GM21619 (cell line): Measurements from ENCODE around the gene SNX32.

ENCODE experiments used
- ATAC-seq: cut with Tn5 transposase; IDR thresholded peaks from one replicate; pipeline ENCODE4 v1.9.1; 2021; ENCODE audit not compliant: unreplicated experiment

SNX32 gene

DNA sequence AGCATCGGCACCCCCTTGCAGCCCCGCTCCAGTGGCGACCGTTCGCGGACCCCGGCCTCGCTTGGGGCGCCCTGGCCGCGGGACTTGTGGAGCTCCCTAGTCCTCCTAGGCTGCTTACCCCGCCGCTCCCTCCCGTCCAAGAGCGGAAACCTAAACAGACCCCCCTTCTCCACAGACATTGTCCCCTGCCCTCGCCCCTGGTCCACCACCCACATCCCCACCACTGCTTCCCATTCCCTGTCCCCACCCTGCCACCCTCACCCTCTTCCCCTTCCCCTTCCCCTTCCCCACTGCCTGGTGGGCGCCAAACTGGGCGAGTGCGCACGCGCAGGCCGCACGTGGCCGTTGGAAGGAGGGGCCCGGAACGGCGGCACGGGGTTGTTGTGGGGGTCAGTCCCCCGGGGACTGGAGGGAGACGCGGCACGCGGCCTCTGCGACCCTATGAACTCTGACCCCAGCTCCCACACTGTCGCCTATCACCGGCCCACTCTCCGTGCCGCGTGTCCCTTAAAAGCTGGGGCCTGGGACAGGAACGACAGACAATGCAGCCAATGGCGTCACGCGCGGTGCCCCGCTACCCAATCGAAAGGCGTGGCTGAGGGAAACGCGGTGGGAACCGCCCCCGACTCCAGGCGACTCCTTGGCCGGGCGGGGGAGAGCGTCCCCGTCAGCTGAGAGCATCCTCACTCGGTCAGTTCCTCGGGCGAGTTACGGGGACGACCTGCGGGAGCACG lies at the start of gene SNX32:
SNX32 (plus strand) TSS at position 667 of the 734 bp plus-strand sequence. CDS start 103 bp downstream, outside the sequence.
- peak; percentile 96 for ATAC-seq

DNA sequence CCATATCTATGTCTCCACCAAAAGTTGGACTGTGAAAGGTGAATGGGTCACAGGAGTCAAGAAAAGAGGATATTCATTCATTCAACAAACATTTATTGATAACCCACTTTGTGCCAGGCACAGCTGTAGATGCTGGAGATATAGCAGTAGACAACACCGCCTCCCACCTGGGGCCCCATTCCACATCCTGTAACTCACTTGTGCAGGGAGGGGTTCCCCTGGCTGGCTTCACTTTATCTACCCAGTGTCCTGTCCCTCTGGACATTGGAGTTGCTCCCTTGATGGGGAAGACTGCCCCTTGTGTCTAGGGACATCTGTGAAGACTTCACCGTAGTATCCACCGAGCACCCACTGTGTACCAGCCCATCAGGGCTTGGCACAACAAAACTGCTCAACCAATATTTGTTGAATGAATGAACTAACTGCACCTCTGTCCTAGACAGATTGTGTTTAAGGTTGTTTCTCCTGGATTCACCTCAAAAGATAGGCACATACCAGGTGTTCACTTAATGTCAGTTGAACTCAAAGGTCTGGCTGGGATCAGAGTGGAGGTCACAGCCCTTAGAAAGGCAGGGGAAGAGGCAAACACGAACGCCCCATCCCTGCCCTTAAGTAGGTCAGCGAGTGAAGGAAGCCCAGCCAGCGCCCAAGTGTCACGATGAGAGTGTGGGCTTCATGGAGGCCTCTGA lies 48.3 kb upstream of the SNX32 start:
- ATAC-seq, result no peak

DNA sequence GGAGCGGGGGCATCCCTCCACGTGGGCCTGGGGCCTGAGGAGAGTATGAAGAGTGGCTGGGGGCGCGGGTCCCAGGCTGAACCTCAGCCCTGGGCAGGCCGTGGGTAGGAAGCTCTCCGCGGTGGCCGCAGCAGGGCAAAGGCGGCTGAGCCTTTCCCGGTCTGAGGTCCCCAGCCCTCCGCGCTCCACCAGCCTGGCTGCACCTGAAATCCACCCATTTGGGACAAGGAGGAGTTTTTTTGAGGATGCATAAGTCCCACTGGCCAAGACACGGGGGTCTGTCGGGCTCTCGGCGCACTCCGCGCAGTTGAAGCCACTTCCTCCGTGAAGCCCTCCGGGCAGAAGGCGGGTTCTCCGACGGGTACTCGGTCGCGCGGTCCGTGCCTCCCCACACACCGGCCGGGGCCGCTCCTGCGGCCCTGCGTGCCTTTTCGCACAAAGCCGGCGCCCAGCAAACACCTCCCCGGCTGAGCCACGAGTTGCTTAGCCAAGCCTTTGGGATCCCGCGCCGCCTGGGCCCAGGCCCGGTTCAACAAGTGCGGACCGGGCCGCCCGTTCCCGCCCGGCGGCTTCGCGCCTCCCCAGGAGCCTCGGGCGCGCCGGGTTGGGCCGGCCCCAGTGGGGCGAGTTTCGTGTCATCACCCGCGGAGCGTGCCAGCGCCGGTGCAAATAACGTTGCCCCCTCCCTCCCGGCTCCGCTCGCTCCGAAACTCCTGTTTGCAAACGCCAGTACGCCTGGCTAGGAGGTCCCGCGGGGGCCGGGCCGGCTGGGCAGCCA lies 47.6 kb upstream of the SNX32 start:
- no peak for ATAC-seq

DNA sequence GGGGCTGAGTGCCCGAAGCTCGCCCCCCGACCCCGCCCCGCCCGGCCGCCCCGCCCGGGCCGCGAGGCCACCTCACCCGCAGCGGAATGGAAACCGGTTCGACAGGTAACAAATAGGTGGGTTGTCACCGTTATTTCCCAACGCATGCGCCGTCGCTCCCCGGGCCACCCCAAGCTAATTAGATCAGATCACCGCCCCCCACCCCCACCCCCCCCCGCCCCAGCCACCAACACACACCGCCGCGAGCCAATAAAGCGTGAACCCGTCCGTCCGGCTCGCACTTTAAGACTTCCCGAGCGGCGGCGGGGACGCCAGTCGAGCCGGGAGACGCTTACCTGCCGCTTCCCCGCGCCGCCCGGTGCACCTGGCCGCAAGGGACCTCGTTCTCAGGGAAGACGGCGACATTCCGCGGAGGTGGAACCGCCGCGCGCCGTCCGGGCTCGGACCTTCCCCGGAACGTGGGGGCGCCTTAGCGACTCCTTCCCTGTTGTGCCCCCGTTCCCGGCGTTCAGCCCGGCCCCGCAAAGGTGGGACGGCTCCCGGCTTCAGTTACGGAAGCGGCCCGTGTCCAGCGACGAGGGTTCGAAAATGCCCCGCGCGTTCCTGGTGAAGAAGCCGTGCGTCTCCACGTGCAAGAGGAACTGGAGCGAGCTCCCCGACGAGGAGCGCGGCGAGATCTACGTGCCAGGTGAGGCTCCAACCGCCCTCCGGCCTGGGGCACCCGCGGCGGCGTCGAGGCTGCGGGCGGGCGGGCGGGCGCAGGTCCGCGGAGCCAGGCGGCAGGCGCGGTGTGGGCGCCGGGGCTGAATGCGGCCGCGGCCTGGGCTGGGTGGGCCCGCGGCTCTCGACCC lies 46.8 kb upstream of the SNX32 start, which contains the start of gene OVOL1:
OVOL1 (plus strand) TSS at position 278 of the 851 bp plus-strand sequence; CDS start at position 589, 311 bp downstream.
- no peak for ATAC-seq

GRCh38 chr11:65787649-65788622 lies 45.8 kb upstream of the SNX32 start:
- no peak for ATAC-seq

- no peak for ATAC-seq
Measured at GRCh38 chr11:65788821-65789220, 44.9 kb upstream of the SNX32 start.

DNA sequence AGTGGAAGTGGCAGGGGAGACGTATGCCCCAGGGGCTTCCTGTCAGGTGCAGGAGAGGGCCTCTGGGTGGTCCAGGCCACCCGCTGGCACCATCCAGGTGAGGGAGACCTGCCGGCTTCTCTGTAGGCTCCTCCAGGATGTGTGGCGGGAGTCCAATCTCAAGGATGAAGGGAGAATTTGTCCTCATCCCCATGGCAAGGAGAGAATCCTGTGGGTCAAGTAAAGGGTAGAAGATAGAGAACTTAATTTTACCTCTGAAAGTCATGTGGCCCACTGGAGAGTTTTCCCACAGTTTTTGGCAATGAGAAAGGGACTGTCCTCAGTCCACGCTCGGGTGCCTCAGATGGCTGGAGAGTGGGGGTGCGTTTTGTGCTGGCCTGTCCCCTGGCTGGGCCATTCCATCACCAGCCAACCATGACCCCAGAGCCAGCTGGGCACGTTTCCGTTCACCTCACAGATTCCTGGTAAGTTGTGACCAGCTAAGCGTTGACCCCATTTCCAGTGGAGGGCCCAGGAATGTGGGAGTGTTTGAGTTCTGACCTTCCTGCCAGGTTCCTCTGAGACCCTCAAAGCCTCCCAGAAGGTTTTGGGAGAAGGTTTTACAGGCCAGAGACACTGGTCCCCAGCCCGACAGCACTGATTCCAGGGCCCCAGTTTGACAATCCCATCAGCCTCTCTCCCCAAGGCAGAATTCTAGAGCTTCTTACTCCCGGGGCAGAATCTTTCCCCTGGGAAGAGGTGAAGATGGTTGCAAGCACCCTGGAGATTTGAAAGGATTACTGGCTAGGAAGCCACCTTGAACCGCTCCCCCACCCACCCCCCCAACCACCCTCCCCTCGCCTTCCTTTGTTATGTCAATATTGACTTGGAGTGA lies 44.3 kb upstream of the SNX32 start:
- ATAC-seq, result no peak

- no peak for ATAC-seq
Measured at GRCh38 chr11:65790104-65790901, 43.5 kb upstream of the SNX32 start.

DNA sequence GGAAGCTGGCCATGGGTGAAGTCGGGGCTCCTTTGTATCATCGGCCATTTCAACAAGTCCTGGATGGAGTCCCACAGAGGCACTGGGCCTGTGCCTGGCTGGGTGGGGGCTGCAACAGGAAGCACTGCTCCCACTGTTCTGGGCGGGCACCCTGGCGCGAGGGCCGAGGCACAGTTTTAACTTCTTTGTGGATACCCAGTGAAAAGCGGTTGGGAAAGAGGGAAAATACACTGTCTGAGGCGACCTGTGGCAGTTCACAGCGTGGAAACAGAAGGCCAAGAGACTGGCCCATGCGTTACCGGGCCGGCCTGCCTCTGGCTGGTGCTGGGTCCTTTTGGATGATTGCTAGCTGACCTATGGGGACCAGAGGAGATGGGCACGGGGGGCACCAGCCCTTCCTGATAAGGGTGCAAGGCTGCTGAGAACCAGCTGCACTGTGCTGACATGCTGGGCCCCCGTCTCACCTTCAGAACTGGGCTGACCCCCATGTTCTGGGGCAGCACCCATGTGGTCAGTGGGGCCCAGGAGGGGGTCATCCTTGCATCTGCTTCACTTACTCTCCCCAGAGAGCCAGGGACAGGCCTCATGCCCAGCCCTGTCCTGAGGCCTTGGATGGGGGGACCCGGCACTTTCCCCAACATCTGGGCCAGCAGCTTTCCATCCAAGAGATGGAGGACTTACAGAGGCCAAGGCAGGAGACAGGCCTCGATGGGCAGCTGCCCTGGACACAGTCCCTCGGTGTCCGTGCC lies 42.7 kb upstream of the SNX32 start:
- no peak for ATAC-seq

GRCh38 chr11:65791719-65792213 lies 42.0 kb upstream of the SNX32 start:
- peak; percentile 93 for ATAC-seq

DNA sequence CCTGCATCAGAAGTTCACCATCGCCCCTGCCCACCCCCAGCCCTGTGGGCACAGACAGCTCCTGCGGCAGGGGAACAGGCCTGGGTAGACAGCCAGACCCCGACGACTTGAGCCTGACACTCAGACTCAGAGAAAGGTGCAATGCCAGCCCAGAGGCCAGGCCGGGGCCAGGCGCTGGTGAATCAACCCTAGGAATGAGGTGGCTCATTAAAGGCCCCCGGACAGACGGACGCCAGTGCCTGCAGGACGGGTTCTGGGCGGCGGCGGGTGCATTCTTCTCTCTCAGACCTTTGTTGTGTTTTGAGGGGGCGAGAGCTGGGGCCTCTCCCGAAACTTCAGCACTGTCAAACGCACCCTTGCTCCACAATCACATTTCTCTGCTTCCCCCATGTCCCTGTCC lies 41.3 kb upstream of the SNX32 start:
- no peak for ATAC-seq

GRCh38 chr11:65793144-65793581 lies 40.6 kb upstream of the SNX32 start:
- no peak for ATAC-seq

DNA sequence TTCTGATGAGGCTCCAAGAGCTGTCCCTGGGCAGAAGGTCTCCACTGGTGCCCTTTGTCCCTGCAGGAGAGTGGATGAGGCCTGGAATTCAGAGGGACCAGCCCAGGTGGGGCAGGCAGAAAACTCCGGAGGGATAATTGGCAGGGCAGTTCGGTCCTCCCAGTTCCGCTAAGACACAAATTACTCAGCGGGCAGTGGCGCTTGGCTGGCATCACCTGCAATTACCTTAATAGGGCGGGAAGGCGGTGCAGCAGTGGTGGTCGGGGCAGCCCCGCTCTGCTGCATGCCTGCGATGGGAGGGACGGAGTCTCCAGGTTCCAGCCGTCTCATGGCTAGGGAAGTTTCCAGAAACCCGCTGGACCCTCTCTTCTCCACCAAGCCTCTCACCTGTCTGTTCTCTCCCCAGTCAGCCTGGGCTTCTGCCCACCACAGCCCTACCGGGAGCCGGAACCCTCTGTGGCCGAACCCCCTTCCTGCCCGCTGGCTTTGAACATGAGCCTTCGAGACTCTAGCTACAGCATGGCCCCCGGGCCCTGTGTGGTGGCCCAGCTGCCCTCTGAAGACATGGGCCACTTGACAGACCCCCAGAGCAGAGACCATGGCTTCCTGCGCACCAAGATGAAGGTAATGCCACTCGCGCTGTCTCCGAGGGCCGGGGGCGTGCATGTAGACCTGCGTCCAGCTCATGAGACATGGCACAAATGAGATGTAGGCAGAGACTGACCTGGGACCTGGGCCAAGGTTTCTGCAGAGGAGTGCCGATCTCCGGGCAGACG lies 40.0 kb upstream of the SNX32 start:
- ATAC-seq, result no peak

GRCh38 chr11:65794570-65795510 lies 38.9 kb upstream of the SNX32 start:
- no peak for ATAC-seq
